ENCODE data around the gene C9orf152. TPM values are rescaled to one million over a fixed set of nuclear protein-coding genes. Genes with fewer than 3 reads are reported as not detected.

Gene C9orf152
- total RNA-seq, 2 donors from 2014 or later = 72.6 to 80.1 TPM

GRCh38 chr9:110240198-110240597 is 32.2 kb upstream of the C9orf152 start:
- no peak for TF ChIP-seq CTCF (IDR thresholded peaks at IDR 0.05)
- no peak overlapping the region for H3K9ac ChIP-seq (ENCODE audit: low read depth in 2 of 2, low read length in 2 of 2)
- H3K4me1 ChIP-seq = no peaks in the 10 kb centered on the region
- H3K27ac ChIP-seq = no peak overlapping the region
- H3K9me3 ChIP-seq = no peaks in the 10 kb centered on the region
- H3K4me3 ChIP-seq = no peak overlapping the region
- no peak for DNase-seq
- H3K36me3 ChIP-seq = no peaks in the 10 kb centered on the region
- H3K27me3 ChIP-seq = no peaks in the 10 kb centered on the region
- intact Hi-C loops (cut with DNase I) = no loop called here

- TF ChIP-seq CTCF (IDR thresholded peaks at IDR 0.05) = no peak
- no peaks in the 10 kb centered on the region for H3K4me1 ChIP-seq
- no peaks in the 10 kb centered on the region for H3K9me3 ChIP-seq
- no peak overlapping the region for H3K9ac ChIP-seq (ENCODE audit: low read depth in 2 of 2, low read length in 2 of 2)
- no peaks in the 10 kb centered on the region for H3K36me3 ChIP-seq
- H3K27ac ChIP-seq = no peak overlapping the region
- no peak for DNase-seq
- no peaks in the 10 kb centered on the region for H3K27me3 ChIP-seq
- H3K4me3 ChIP-seq = no peak overlapping the region
- intact Hi-C loops (cut with DNase I) = no loop called here
Observed at GRCh38 chr9:110228321-110228720, 20.4 kb upstream of the C9orf152 start.

GRCh38 chr9:110224583-110224982 is 16.6 kb upstream of the C9orf152 start:
- H3K4me1 ChIP-seq = peaks cover 4% of the 10 kb centered on the region
- no peak overlapping the region for H3K9ac ChIP-seq (ENCODE audit: low read depth in 2 of 2, low read length in 2 of 2)
- no peaks in the 10 kb centered on the region for H3K27me3 ChIP-seq
- no peak for DNase-seq
- H3K27ac ChIP-seq = no peak overlapping the region
- no peaks in the 10 kb centered on the region for H3K9me3 ChIP-seq
- H3K36me3 ChIP-seq = no peaks in the 10 kb centered on the region
- intact Hi-C loops (cut with DNase I) = no loop called here
- H3K4me3 ChIP-seq = no peak overlapping the region
- no peak for TF ChIP-seq CTCF (IDR thresholded peaks at IDR 0.05)

GRCh38 chr9:110220809-110221208 is 12.8 kb upstream of the C9orf152 start:
- peak; percentile 62 for DNase-seq
- Histone ChIP-seq H3K27ac (no peak overlapping the region), H3K9ac (ENCODE audit: low read depth in 2 of 2, low read length in 2 of 2) (no peak overlapping the region), H3K27me3 (no peaks in the 10 kb centered on the region), H3K36me3 (no peaks in the 10 kb centered on the region), H3K4me1 (peaks cover 7% of the 10 kb centered on the region), H3K4me3 (no peak overlapping the region), H3K9me3 (no peaks in the 10 kb centered on the region)
- intact Hi-C loops (cut with DNase I) = no loop called here
- no peak for TF ChIP-seq CTCF (IDR thresholded peaks at IDR 0.05)

- H3K4me3 ChIP-seq = no peak overlapping the region
- TF ChIP-seq CTCF (IDR thresholded peaks at IDR 0.05) = peak; percentile 77
- no peak for DNase-seq
- no peaks in the 10 kb centered on the region for H3K9me3 ChIP-seq
- no peak overlapping the region for H3K9ac ChIP-seq (ENCODE audit: low read depth in 2 of 2, low read length in 2 of 2)
- H3K27me3 ChIP-seq = no peaks in the 10 kb centered on the region
- no peak overlapping the region for H3K27ac ChIP-seq
- peaks cover 12% of the 10 kb centered on the region for H3K4me1 ChIP-seq
- intact Hi-C loops (cut with DNase I) = loop anchor here (2.0 kb wide), 1 partner anchor 35 kb away; no protein-coding TSS in a partner anchor
- H3K36me3 ChIP-seq = no peaks in the 10 kb centered on the region
Observed at GRCh38 chr9:110217656-110218099, 9.7 kb upstream of the C9orf152 start.
